GM10248 (cell line): ENCODE measurements around the gene BTRC.

Experiments used
- CTCF ChIA-PET: fragments of 300-600 bp; sonication (Branson Sonifier 250); formaldehyde crosslinking; extraction: SDS; loops from one replicate; lab custom pipeline; 2021; ENCODE audit warnings: antibody characterized with exemption; lab: Yijun Ruan, JAX
- POLR2A ChIA-PET: fragments of 350-650 bp; sonication (Branson Sonifier 250); formaldehyde crosslinking; extraction: SDS; loops from one replicate; lab custom pipeline; 2020; ENCODE audit warnings: antibody characterized with exemption; lab: Yijun Ruan, JAX
- DNase-seq: peaks from one replicate; pipeline ENCODE4 v3.0.0; 2012; ENCODE audit errors: extremely low spot score
- TF ChIP-seq, protein P1 (sequence below): IDR thresholded peaks from 2 replicates; pipeline ENCODE4 v1.5.1; 2012; ENCODE audit warnings: mild to moderate bottlenecking, low read depth; ENCODE audit errors: extremely low read depth, missing control alignments, control extremely low read depth

The BTRC gene

DNA sequence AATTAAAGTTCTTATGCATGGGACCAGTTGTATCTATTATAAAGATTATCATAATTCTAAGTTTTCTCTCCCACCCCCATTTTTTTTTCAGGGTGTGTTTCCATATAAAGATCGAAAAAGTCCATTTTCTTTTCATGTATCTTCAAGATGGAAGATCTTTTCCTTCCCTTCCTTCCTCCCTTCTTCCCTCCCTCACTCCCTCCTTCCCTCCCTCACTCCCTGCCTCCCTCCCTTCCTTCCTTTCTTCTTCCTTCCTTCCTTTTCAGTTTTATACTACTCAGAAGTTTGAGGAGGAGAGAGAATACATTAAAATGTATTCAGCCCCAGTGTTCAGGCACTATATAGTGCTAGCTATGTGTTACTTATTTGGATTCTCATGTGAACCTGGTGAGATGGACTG lies 136.1 kb downstream of the BTRC start:
- DNase-seq: no peak
- TF ChIP-seq, protein P1, sequence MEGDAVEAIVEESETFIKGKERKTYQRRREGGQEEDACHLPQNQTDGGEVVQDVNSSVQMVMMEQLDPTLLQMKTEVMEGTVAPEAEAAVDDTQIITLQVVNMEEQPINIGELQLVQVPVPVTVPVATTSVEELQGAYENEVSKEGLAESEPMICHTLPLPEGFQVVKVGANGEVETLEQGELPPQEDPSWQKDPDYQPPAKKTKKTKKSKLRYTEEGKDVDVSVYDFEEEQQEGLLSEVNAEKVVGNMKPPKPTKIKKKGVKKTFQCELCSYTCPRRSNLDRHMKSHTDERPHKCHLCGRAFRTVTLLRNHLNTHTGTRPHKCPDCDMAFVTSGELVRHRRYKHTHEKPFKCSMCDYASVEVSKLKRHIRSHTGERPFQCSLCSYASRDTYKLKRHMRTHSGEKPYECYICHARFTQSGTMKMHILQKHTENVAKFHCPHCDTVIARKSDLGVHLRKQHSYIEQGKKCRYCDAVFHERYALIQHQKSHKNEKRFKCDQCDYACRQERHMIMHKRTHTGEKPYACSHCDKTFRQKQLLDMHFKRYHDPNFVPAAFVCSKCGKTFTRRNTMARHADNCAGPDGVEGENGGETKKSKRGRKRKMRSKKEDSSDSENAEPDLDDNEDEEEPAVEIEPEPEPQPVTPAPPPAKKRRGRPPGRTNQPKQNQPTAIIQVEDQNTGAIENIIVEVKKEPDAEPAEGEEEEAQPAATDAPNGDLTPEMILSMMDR: no peak
- ChIA-PET POLR2A (no interaction called here), CTCF (interaction anchor here (1.2 to 1.8 kb wide), 3 partner anchors 18 to 46 kb away, joined by 3 to 6 read pairs (median 4); no protein-coding TSS in a partner anchor)

DNA sequence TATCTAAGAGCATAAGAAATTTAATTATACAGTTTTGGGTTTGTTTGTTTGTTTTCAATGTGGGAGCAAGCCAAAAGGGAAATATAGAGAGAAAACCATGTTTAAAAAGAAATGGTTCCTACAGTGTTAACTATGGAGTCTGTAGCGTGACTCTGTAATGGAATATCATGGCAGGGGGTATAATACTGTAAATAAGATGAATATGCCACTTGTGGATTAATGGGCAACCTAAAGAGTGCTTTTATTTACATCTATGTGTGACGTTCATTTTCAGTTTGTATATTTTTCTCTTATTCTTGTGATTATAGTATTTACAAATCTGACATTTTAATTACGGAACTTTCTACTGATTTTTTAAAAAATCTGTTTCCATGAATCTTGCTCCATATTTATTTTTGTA lies 138.2 kb downstream of the BTRC start:
- TF ChIP-seq, protein P1: no peak
- ChIA-PET CTCF (no interaction called here), POLR2A (no interaction called here)
- DNase-seq: no peak

DNA sequence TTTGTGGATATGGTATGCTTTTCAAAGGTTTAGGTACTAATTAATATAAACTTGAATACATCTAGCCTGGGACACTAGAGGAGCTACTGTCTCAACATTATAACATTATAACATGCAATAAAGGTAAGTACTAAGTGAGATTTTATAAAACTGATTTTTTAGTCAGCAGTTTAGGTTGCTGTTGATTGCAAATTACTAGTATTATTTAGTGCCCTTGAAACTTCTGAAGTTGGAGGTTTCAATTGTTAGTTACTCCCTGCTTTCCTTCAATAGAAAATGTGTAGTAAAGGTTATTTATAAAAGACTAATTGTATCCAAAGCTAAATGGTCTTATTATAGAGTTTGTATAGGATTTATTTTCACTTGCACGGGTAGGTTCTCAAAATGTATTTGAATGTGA lies 138.8 kb downstream of the BTRC start:
- CTCF ChIA-PET: interaction anchor here (1.8 kb wide), 1 partner anchor 78 kb away, joined by 5 read pairs; no protein-coding TSS in a partner anchor
- TF ChIP-seq, protein P1: no peak
- no peak for DNase-seq
- POLR2A ChIA-PET: no interaction called here

DNA sequence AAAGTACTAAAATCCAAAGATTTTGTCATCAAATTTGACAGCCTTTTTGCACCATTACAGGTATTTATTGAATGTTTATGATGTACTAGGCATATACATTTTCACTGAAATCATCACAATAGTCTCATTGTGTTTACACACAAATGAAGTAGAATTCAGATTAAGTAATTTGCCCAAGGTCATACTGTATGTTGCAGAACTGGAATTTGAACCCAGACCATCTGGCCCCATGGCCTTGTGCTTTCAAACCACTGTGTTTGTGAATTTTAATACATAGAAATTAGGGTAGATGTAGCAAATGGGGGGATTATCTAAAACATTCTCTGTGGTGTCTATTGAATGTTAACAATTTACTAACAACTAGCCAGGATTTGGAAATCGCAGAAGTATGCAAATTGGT lies 139.3 kb downstream of the BTRC start:
- TF ChIP-seq, protein P1: no peak
- no peak for DNase-seq
- POLR2A ChIA-PET: no interaction called here
- CTCF ChIA-PET: interaction anchor here (1.2 to 1.8 kb wide), 3 partner anchors 10 to 220 kb away, joined by 3 to 6 read pairs (median 5); no protein-coding TSS in a partner anchor

DNA sequence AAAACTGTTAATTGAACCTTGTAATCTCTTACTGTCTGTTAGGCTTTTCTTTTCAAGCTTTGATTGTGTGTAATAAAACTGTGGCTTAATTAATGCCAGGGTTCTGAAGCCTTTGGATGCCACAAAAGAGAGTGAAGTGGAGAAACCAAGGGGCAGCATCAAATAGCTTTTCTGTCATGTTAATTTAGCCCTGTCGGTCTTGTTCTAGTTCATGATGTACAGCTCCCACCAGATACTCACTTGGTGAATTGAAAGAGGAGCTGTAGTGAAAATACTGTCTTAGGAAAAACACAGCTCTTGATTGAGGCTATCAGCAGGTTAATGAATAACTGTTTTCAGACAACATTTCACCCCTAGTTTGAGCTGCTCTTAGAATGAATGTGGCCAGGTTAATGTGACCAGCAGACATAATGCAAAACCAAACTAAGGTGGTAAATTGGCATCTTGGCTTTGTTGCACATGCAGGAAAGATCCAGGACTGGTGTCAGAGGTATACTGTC lies 139.9 kb downstream of the BTRC start:
- DNase-seq: no peak
- CTCF ChIA-PET: interaction anchor here (1.2 to 1.8 kb wide), 3 partner anchors 9 to 221 kb away, joined by 3 to 6 read pairs (median 5); no protein-coding TSS in a partner anchor
- POLR2A ChIA-PET: no interaction called here
- TF ChIP-seq, protein P1: no peak

DNA sequence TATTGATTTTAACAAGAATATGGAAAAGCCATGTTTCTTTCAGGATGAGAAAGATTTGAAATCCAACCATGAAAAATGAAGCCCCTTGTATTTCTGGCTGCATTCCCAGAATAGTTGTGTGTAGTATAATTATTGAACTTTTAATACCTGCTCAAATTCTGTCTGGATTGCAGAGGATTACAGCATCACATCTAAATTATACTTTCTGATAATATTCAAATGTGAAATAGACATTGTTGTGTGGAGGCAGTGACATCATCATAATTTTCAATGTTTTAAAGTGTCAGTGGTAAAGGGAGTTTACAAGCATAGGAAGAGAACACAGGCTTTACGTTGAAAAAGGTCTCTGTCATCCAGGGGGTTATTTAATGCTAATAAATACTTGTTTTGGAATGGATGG lies 140.7 kb downstream of the BTRC start:
- CTCF ChIA-PET: interaction anchor here (1.0 to 1.7 kb wide), 4 partner anchors 8 to 221 kb away, joined by 3 to 6 read pairs (median 4); no protein-coding TSS in a partner anchor
- POLR2A ChIA-PET: no interaction called here
- DNase-seq: no peak
- TF ChIP-seq, protein P1: no peak
